ENCODE results near the gene UAP1L1. TPM values are rescaled to one million over a fixed set of nuclear protein-coding genes. Genes with fewer than 3 reads are reported as not detected.

UAP1L1 gene
- total RNA-seq, 4 donors from 2014 or later, result 5.0 to 10.1 (median 6.8) TPM

- Histone ChIP-seq H3K27ac (peak overlapping the region; percentile 64), H3K27me3 (peaks cover 20% of the 10 kb centered on the region), H3K4me3 (peak overlapping the region; percentile 76), H3K36me3 (no peaks in the 10 kb centered on the region), H3K9me3 (no peaks in the 10 kb centered on the region), H3K4me1 (peaks cover 37% of the 10 kb centered on the region)
- DNase-seq (ENCODE audit: low spot score in 2 of 2), result no peak
- TF ChIP-seq POLR2AphosphoS5 (IDR thresholded peaks at IDR 0.05) (no peak), CTCF (IDR thresholded peaks at IDR 0.05) (no peak), EP300 (IDR thresholded peaks at IDR 0.05) (no peak), POLR2A (IDR thresholded peaks at IDR 0.05) (no peak)
- WGBS, result 10% methylated on average over 14 of the region's 58 CpGs
Observed at GRCh38 chr9:137130176-137130755, 52.9 kb downstream of the UAP1L1 start.

Other genes starting within 250 kb of the UAP1L1 start
- 1 to 10 TPM; 1.6 to 3.1 (median 2.2) TPM for gene AJM1, start 235.0 kb upstream of the UAP1L1 start, total RNA-seq
- 10 to 100 TPM; 41.9 to 64.2 (median 46.6) TPM for gene PHPT1, start 228.1 kb upstream of the UAP1L1 start, total RNA-seq
- 1 to 10 TPM; 1.3 to 3.9 (median 1.8) TPM for gene MAMDC4, start 225.2 kb upstream of the UAP1L1 start, total RNA-seq
- 100 to 1,000 TPM; 236 to 328 (median 311) TPM for gene EDF1, start 211.2 kb upstream of the UAP1L1 start, total RNA-seq
- 10 to 100 TPM in 2 of 4 donors, 1 to 10 TPM in 2; 8.6 to 16.1 (median 10.5) TPM for gene TRAF2, start 191.0 kb upstream of the UAP1L1 start, total RNA-seq
- 100 to 1,000 TPM; 101 to 166 (median 142) TPM for gene FBXW5, start 132.8 kb upstream of the UAP1L1 start, total RNA-seq
- 1 to 10 TPM in 1 of 4 donors, not detected in 3; 2.7 TPM for gene C8G, start 132.3 kb upstream of the UAP1L1 start, total RNA-seq
- 1 to 10 TPM in 1 of 4 donors, not detected in 3; 3.7 TPM for gene LCN12, start 125.2 kb upstream of the UAP1L1 start, total RNA-seq
- gene PTGDS, start 100.0 kb upstream of the UAP1L1 start, total RNA-seq, result 10 to 100 TPM in 3 of 4 donors, 1 to 10 TPM in 1; 4.3 to 31.7 (median 25.7) TPM
- gene LCNL1, start 94.5 kb upstream of the UAP1L1 start, total RNA-seq, result under 1 TPM in 2 of 4 donors, not detected in 2; 0.18 to 0.40 TPM
- 10 to 100 TPM; 43.2 to 68.6 (median 61.5) TPM for gene PAXX, start 85.1 kb upstream of the UAP1L1 start, total RNA-seq
- gene CLIC3, start 80.9 kb upstream of the UAP1L1 start, total RNA-seq, result 100 to 1,000 TPM in 3 of 4 donors, 10 to 100 TPM in 1; 20.6 to 159 (median 130) TPM
- gene ABCA2, start 49.3 kb upstream of the UAP1L1 start, total RNA-seq, result 10 to 100 TPM; 10.4 to 44.7 (median 33.4) TPM
- gene FUT7, start 45.4 kb upstream of the UAP1L1 start, total RNA-seq, result under 1 TPM in 1 of 4 donors, not detected in 3; 0.72 TPM
- 10 to 100 TPM; 22.2 to 64.0 (median 47.3) TPM for gene NPDC1, start 31.3 kb upstream of the UAP1L1 start, total RNA-seq
- gene ENTPD2, start 23.5 kb upstream of the UAP1L1 start, total RNA-seq, result 10 to 100 TPM; 13.3 to 20.8 (median 16.7) TPM
- 10 to 100 TPM in 3 of 4 donors, 1 to 10 TPM in 1; 8.2 to 13.6 (median 13.3) TPM for gene SAPCD2, start 7.0 kb upstream of the UAP1L1 start, total RNA-seq
- 10 to 100 TPM; 52.1 to 99.2 (median 63.1) TPM for gene MAN1B1, start 9.5 kb downstream of the UAP1L1 start, total RNA-seq
- 100 to 1,000 TPM in 2 of 4 donors, 10 to 100 TPM in 2; 71.4 to 139 (median 96.5) TPM for gene DPP7, start 37.2 kb downstream of the UAP1L1 start, total RNA-seq
- gene GRIN1, start 61.6 kb downstream of the UAP1L1 start, total RNA-seq, result under 1 TPM in 3 of 4 donors, not detected in 1; 0.16 to 0.25 (median 0.16) TPM
- gene LRRC26, start 92.5 kb downstream of the UAP1L1 start, total RNA-seq, result 10 to 100 TPM in 1 of 4 donors, 1 to 10 TPM in 3; 5.4 to 37.2 (median 7.9) TPM
- gene TMEM210, start 94.5 kb downstream of the UAP1L1 start, total RNA-seq, result not detected
- 10 to 100 TPM; 24.8 to 99.8 (median 54.9) TPM for gene ANAPC2, start 111.0 kb downstream of the UAP1L1 start, total RNA-seq
- 10 to 100 TPM; 45.9 to 72.0 (median 71.1) TPM for gene SSNA1, start 111.2 kb downstream of the UAP1L1 start, total RNA-seq
- 10 to 100 TPM; 12.6 to 23.6 (median 18.7) TPM for gene TPRN, start 123.2 kb downstream of the UAP1L1 start, total RNA-seq
- gene TMEM203, start 128.1 kb downstream of the UAP1L1 start, total RNA-seq, result 10 to 100 TPM; 25.0 to 52.4 (median 40.8) TPM
- gene NDOR1, start 128.2 kb downstream of the UAP1L1 start, total RNA-seq, result 10 to 100 TPM; 13.4 to 21.0 (median 20.6) TPM
- gene RNF208, start 144.7 kb downstream of the UAP1L1 start, total RNA-seq, result 1 to 10 TPM; 2.8 to 7.5 (median 5.2) TPM
- gene CYSRT1, start 147.7 kb downstream of the UAP1L1 start, total RNA-seq, result 10 to 100 TPM; 22.8 to 65.7 (median 44.2) TPM
- 1 to 10 TPM in 3 of 4 donors, under 1 TPM in 1; 0.34 to 2.0 (median 1.1) TPM for gene RNF224, start 150.0 kb downstream of the UAP1L1 start, total RNA-seq
- gene SLC34A3, start 153.4 kb downstream of the UAP1L1 start, total RNA-seq, result under 1 TPM in 1 of 4 donors, not detected in 3; 0.34 TPM
- 100 to 1,000 TPM; 225 to 708 (median 639) TPM for gene TUBB4B, start 163.8 kb downstream of the UAP1L1 start, total RNA-seq
- gene STPG3, start 173.8 kb downstream of the UAP1L1 start, total RNA-seq, result 1 to 10 TPM in 1 of 4 donors, not detected in 3; 1.2 TPM
- 10 to 100 TPM; 45.0 to 54.2 (median 50.9) TPM for gene NELFB, start 177.8 kb downstream of the UAP1L1 start, total RNA-seq
- gene TOR4A, start 200.2 kb downstream of the UAP1L1 start, total RNA-seq, result 1 to 10 TPM; 3.5 to 9.2 (median 4.4) TPM
- gene NRARP, start 224.8 kb downstream of the UAP1L1 start, total RNA-seq, result 10 to 100 TPM; 25.3 to 69.0 (median 65.5) TPM

Measured in suprapubic skin (tissue), 4 donors.